Fibroblast of the aortic adventitia (primary cell): ENCODE measurements around the gene TEX53. TPM values are rescaled to one million over a fixed set of nuclear protein-coding genes. Genes with fewer than 3 reads are reported as not detected.

Experiments
- small RNA-seq: library from RNA; depleted of rRNA; stranded (forward); fragments of <200 nt; gene quantifications from one replicate; pipeline ENCODE3, GENCODE V24; 2012
- total RNA-seq: library from RNA; depleted of rRNA; stranded (reverse); fragments of >200 nt; gene quantifications from 2 replicates; pipeline ENCODE4 v1.2.3, GENCODE V29; 2012; ENCODE audit warnings: low replicate concordance

Gene TEX53
- total RNA-seq, 1 donor, result not detected

Small RNA genes within 50 kb of the gene (small RNA-seq; reads per million reads assigned to genes)
- gene RF00019, result not detected

Other genes with a start within 250 kb of the TEX53 start
- 2.1 and 3.5 TPM in 2 replicates for gene WHRN, start 152.3 kb downstream of the TEX53 start, total RNA-seq
- 88.2 and 128 TPM in 2 replicates for gene ATP6V1G1, start 70.0 kb downstream of the TEX53 start, total RNA-seq
- gene TMEM268, start 46.5 kb downstream of the TEX53 start, total RNA-seq, result 4.9 and 12.0 TPM in 2 replicates
- not detected in 2 replicates for gene TEX48, start 24.4 kb upstream of the TEX53 start, total RNA-seq
- gene TNFSF15, start 148.2 kb upstream of the TEX53 start, total RNA-seq, result 0.41 and 2.4 TPM in 2 replicates